NCI-H187 (cell line): ENCODE measurements around the gene CSF3R.

Experiments
- DNase-seq, 2 experiments: peaks; one replicate each; lab custom pipeline; 2025; lab: John Stamatoyannopoulos, UW

The CSF3R gene

GRCh38 chr1:36419569-36419968, 63.1 kb downstream of the CSF3R start:
- DNase-seq: no peak

- DNase-seq: no peak
These were observed 63.6 kb downstream of the CSF3R start for GRCh38 chr1:36419140-36419539.

- no peak for DNase-seq
These were observed 64.8 kb downstream of the CSF3R start for GRCh38 chr1:36417931-36418330.
